ENCODE results near the gene PNMT.

The PNMT gene

DNA sequence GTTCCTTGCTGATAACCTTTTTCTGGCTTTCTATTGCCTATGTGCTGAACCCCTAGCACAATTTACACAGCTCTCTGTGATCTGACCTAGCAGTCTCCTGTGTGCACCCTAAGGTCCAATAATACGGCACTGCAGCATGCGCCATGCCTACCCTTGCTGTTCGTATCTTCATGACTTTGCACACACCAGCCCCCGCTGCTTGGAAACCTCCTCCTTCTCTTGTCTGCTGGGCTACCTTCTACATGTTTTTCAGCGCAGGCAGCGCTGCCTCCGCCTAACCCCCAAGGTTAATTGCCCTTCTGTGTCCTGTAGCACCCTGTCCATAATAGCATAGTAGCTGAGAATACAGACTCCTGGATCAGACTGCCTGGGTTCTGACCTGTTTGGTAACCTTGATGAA, 29.9 kb upstream of the PNMT start:
- Histone ChIP-seq H3K9ac (peak overlapping the region in 10 of 11 experiments; percentile 88 to 96 (median 91); a peak in 19 of 22 replicates), H3K9me3 (replicated peaks in 1 of 11) (no peaks in the 10 kb centered on the region), H3K4me3 (peak overlapping the region; percentile 76 to 98 (median 88)), H4K20me1 (peaks cover 37 to 58% (median 52%) of the 10 kb centered on the region in 11 experiments), H3K27me3 (no peaks in the 10 kb centered on the region), H3K27ac (peak overlapping the region in 2 of 11 experiments; percentile 90 to 91; a peak in 3 of 22 replicates), H3K36me3 (peaks cover 0 to 5% (median 0%) of the 10 kb centered on the region in 11 experiments; a peak in 1 of 22 replicates), H3K4me1 (peaks cover 75 to 90% (median 86%) of the 10 kb centered on the region in 10 experiments), H3K4me2 (peak overlapping the region; percentile 94 to 99 (median 98))
- TF ChIP-seq Cebpa-rat (IDR thresholded peaks at IDR 0.05), result no peak

DNA sequence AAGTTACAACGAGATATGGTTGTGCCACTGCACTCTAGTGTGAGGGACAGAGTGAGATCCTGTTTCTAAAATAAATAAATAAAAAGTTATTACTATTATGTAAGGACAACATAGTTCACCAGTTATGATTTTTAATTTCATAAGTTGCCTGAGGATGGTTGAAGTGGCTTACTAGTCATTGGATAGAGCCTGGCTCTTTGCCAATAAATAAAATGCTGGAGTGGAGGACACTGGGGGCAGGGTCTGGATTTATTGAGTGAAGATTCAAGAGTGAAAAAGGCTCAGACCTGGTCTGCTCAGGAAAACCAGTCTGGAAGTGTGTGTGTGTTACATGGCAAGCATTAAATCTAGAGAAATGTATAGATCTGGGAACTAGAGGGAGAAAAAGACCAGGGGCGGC, 29.2 kb upstream of the PNMT start:
- peaks cover 0 to 5% (median 0%) of the 10 kb centered on the region in 11 experiments; a peak in 1 of 22 replicates for H3K36me3 ChIP-seq
- H4K20me1 ChIP-seq, result peaks cover 44 to 65% (median 59%) of the 10 kb centered on the region in 11 experiments
- H3K9ac ChIP-seq, result peak overlapping the region in 5 of 11 experiments; percentile 6 to 96 (median 92); a peak in 4 of 22 replicates
- 0 out of 22 replicates have a peak overlapping the region, but pooled peaks of 1 of the 11 experiments have one; percentile 7 for H3K27ac ChIP-seq
- no peaks in the 10 kb centered on the region for H3K27me3 ChIP-seq
- H3K4me2 ChIP-seq, result peak overlapping the region; percentile 94 to 99 (median 98)
- no peaks in the 10 kb centered on the region for H3K9me3 ChIP-seq (replicated peaks in 1 of 11)
- peaks cover 79 to 92% (median 88%) of the 10 kb centered on the region in 10 experiments for H3K4me1 ChIP-seq
- TF ChIP-seq Cebpa-rat (IDR thresholded peaks at IDR 0.05), result no peak
- H3K4me3 ChIP-seq, result peak overlapping the region in 2 of 10 experiments; percentile 22 to 87; a peak in 1 of 20 replicates

DNA sequence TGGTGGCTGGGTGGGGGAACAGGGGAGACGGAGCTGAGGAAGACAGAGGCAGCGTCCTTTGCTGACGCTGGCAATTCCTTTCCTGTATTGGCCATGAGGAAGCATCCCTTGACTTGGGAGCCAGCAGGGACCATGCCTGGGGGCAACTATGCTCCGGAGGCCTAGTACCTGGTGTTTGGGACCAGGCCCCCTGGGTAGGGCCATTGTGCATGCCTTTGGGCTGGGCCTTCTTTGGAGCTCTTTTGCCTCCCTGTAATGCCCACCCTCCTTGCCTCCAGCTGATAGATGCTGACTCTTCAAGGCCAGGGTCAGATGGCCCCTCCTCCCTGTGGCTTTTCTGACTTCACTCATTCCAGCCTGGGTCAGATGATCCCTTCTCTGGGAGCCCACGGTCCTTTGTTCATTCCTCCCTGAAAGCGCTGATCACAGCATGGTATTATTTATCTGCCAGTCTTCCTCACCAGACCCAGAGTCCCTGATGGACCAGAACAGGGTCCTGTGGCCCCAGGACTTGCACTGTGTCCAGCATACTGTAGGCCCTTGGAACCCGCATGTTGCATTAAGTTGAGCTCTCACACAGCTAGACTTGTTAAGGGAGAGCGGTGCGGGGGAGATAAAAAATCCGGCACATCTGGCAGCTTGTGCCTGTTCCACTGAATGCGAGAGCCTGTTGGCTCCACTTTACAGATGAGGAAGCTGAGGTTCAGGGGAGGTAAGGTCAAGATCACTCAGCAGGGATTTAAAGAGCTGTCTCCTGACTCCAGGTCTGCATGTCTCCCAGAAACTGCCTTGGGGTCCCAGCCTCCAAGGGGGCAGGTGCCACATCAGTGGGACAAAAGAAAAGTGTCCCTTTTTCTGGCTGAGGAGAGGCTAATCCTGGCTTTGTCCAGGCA, 28.4 kb upstream of the PNMT start:
- no peaks in the 10 kb centered on the region for H3K9me3 ChIP-seq (replicated peaks in 1 of 11)
- peaks cover 52 to 73% (median 67%) of the 10 kb centered on the region in 11 experiments for H4K20me1 ChIP-seq
- peak overlapping the region in 7 of 11 experiments; percentile 14 to 96 (median 48); a peak in 9 of 22 replicates for H3K9ac ChIP-seq
- peak overlapping the region; percentile 30 to 99 (median 96); a peak in 21 of 22 replicates for H3K4me2 ChIP-seq
- H3K36me3 ChIP-seq, result peaks cover 0 to 8% (median 1%) of the 10 kb centered on the region in 11 experiments; a peak in 4 of 22 replicates
- TF ChIP-seq Cebpa-rat (IDR thresholded peaks at IDR 0.05), result no peak
- H3K27ac ChIP-seq, result peak overlapping the region in 2 of 11 experiments; percentile 3 to 7; a peak in 3 of 22 replicates
- H3K4me1 ChIP-seq, result peaks cover 80 to 93% (median 87%) of the 10 kb centered on the region in 10 experiments
- H3K4me3 ChIP-seq, result peak overlapping the region in 3 of 10 experiments; percentile 9 to 87 (median 22); a peak in 2 of 20 replicates
- H3K27me3 ChIP-seq, result no peaks in the 10 kb centered on the region

DNA sequence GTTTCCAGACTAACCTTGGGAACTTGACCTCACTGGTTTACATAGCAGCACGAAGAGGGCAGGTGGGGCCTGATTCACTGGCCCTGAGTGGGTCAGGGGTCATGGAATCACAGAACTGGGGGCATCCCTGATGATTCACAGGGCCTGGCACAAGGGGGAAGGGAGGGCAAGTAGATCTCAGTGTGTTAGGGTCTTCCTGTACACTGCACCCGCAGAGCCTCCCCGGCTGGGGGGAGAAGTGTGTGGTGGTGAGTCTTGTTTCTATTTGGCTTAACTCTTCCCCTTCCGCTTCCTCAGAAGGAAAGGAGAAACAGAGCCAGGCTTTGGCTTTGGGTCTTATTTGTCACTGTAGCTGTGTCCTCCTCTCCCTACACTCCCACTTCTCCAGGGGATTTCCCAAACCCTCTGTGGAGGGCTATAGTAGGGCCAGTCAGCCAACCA, 27.6 kb upstream of the PNMT start:
- Histone ChIP-seq H3K27me3 (no peaks in the 10 kb centered on the region), H3K4me3 (no peak overlapping the region), H4K20me1 (peaks cover 60 to 81% (median 75%) of the 10 kb centered on the region in 11 experiments), H3K9me3 (replicated peaks in 1 of 11) (no peaks in the 10 kb centered on the region), H3K36me3 (peaks cover 0 to 10% (median 6%) of the 10 kb centered on the region in 11 experiments; a peak in 6 of 22 replicates), H3K4me1 (peaks cover 72 to 93% (median 82%) of the 10 kb centered on the region in 10 experiments), H3K9ac (peak overlapping the region in 7 of 11 experiments; percentile 17 to 96 (median 29); a peak in 4 of 22 replicates), H3K27ac (peak overlapping the region in 3 of 11 experiments; percentile 5 to 37 (median 27); a peak in 4 of 22 replicates), H3K4me2 (peak overlapping the region; percentile 19 to 99 (median 63); a peak in 21 of 22 replicates)
- no peak for TF ChIP-seq Cebpa-rat (IDR thresholded peaks at IDR 0.05)

DNA sequence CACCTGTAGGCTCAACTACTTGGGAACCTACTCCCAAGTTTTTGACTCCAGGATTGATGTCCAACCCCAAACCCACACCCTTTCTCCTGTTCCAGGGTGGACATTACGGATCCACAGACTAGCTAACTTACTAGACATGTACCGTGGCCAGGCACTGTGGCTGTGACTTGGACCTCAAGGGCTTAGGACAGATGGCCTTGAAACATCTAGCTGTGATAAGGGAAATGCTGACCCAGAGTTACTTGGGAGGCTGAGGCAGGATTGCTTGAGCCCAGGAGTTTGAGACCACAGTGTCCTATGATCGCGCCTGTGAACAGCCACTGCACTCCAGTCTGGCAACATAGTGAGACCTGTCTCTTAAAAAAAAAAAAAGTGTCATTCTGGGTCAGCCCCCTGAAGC, 27.2 kb upstream of the PNMT start:
- Histone ChIP-seq H3K9me3 (replicated peaks in 1 of 11) (no peaks in the 10 kb centered on the region), H3K9ac (peak overlapping the region in 5 of 11 experiments; percentile 17 to 96 (median 30); a peak in 3 of 22 replicates), H3K4me1 (peaks cover 67 to 92% (median 78%) of the 10 kb centered on the region in 10 experiments), H3K27me3 (no peaks in the 10 kb centered on the region), H4K20me1 (peaks cover 63 to 86% (median 80%) of the 10 kb centered on the region in 11 experiments), H3K27ac (peak overlapping the region in 2 of 11 experiments; percentile 5 to 37; a peak in 2 of 22 replicates), H3K36me3 (peaks cover 0 to 12% (median 6%) of the 10 kb centered on the region in 11 experiments; a peak in 7 of 22 replicates), H3K4me2 (peak overlapping the region; percentile 19 to 99 (median 63); a peak in 19 of 22 replicates), H3K4me3 (no peak overlapping the region)
- TF ChIP-seq Cebpa-rat (IDR thresholded peaks at IDR 0.05), result no peak

DNA sequence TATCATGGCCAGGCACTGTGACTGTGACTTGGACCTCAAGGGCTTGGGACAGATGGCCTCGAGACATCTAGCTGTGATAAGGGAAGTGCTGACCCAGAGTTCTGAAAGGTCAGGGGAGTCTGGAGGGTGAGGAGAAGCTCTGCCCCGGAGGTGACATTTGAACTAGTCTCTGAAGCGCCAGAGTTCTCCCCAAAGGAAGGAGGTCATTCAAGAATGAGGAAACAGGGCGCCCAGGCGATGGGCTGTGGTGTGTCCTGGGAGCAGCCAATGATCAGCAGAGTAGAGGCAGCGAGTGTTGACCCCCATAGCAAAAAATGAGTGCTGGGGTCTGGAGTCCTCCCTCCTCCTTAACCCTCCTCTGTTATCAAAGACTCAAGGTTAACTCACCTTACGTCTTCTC, 26.4 kb upstream of the PNMT start:
- no peak for TF ChIP-seq Cebpa-rat (IDR thresholded peaks at IDR 0.05)
- H3K36me3 ChIP-seq, result peaks cover 0 to 18% (median 6%) of the 10 kb centered on the region in 11 experiments; a peak in 8 of 22 replicates
- peak overlapping the region in 10 of 11 experiments; percentile 0 to 99 (median 78); a peak in 15 of 22 replicates for H3K4me2 ChIP-seq
- no peak overlapping the region; a peak in 1 of 22 replicates for H3K27ac ChIP-seq
- peaks cover 63 to 94% (median 88%) of the 10 kb centered on the region in 11 experiments for H4K20me1 ChIP-seq
- no peak overlapping the region; a peak in 1 of 20 replicates for H3K4me3 ChIP-seq
- no peak overlapping the region for H3K9ac ChIP-seq
- H3K4me1 ChIP-seq, result peaks cover 59 to 93% (median 72%) of the 10 kb centered on the region in 10 experiments
- no peaks in the 10 kb centered on the region for H3K9me3 ChIP-seq (replicated peaks in 1 of 11)
- no peaks in the 10 kb centered on the region for H3K27me3 ChIP-seq

DNA sequence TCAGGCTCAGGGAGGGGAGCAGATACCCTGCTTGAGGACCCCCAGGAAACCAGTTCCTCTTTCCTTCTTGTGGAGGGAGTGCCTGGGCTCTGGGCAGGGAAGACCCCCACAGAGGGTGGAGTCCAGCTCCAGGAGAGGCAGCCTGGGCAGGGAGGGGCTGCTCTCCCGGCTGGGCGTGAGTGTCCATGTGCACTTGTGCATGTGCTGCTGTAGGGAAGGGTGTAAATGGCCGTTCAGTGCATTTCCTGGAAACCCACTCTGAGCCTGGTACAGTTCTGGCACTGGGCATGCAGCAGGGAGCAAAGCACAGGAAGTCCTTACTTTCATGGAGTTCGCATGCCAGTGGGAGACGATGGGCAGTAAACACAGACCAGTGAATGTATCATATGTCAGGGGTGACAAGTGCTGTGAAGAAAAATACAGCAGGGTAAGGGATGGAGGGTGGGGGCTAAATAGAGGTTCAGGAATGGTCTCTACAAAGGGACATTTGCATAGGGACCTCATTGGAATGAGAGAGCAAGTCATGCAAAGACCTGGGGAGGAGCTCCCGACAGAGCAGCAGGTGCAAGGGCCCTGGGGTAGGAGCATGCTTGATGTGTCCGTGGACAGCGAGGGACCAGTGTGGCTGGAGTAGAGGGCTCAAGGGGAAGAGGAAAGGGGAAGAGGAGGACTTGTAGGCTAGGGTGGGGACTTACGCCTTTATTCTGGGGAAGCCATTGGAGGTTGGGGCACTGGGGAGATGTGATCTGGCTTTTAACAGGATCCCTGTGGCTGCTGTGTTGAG, 25.8 kb upstream of the PNMT start:
- no peaks in the 10 kb centered on the region for H3K27me3 ChIP-seq
- TF ChIP-seq Cebpa-rat (IDR thresholded peaks at IDR 0.05), result no peak
- no peaks in the 10 kb centered on the region for H3K9me3 ChIP-seq (replicated peaks in 1 of 11)
- no peak overlapping the region; a peak in 2 of 22 replicates for H3K27ac ChIP-seq
- peaks cover 59 to 94% (median 71%) of the 10 kb centered on the region in 10 experiments for H3K4me1 ChIP-seq
- H3K4me2 ChIP-seq, result peak overlapping the region in 9 of 11 experiments; percentile 20 to 99 (median 94); a peak in 16 of 22 replicates
- peaks cover 63 to 100% (median 93%) of the 10 kb centered on the region in 11 experiments for H4K20me1 ChIP-seq
- H3K4me3 ChIP-seq, result no peak overlapping the region; a peak in 1 of 20 replicates
- no peak overlapping the region for H3K9ac ChIP-seq
- H3K36me3 ChIP-seq, result peaks cover 0 to 20% (median 6%) of the 10 kb centered on the region in 11 experiments; a peak in 8 of 22 replicates

DNA sequence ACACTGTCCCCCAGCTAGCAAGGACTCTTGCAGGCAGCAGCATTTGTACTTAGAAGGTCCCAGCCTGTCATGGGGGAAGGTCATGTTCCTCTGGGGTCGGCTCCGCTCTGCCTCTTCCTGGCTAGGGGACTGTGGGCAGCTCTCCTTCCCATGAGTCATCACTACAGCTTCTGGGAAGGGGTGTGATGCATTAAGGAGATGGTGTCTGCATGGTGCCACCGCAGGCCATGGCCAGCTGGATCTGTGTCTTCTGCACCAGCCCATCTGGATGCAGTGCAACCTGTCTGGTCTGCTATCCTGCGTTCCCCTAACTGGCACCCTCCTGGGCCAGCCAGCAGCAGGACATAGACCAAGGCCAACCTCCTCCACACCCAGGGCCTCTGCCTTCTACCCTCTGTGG, 25.0 kb upstream of the PNMT start:
- no peak overlapping the region; a peak in 1 of 22 replicates for H3K27ac ChIP-seq
- H4K20me1 ChIP-seq, result peaks cover 64 to 100% (median 97%) of the 10 kb centered on the region in 11 experiments
- H3K9me3 ChIP-seq (replicated peaks in 1 of 11), result no peaks in the 10 kb centered on the region
- H3K4me2 ChIP-seq, result peak overlapping the region in 9 of 11 experiments; percentile 20 to 99 (median 94); a peak in 16 of 22 replicates
- peaks cover 51 to 87% (median 64%) of the 10 kb centered on the region in 10 experiments for H3K4me1 ChIP-seq
- H3K9ac ChIP-seq, result peak overlapping the region in 2 of 11 experiments; percentile 4 to 10; a peak in 2 of 22 replicates
- H3K4me3 ChIP-seq, result no peak overlapping the region; a peak in 1 of 20 replicates
- TF ChIP-seq Cebpa-rat (IDR thresholded peaks at IDR 0.05), result no peak
- H3K27me3 ChIP-seq, result no peaks in the 10 kb centered on the region
- H3K36me3 ChIP-seq, result peaks cover 0 to 22% (median 8%) of the 10 kb centered on the region in 11 experiments; a peak in 9 of 22 replicates
